OCI-LY3 (cell line): ENCODE data around the gene BPIFB4.
"Not testable (repeated sequence)": the region's sequence is repeated elsewhere in the genome, so short reads cannot be mapped to it uniquely, and the experiment has no call there.

Source experiments
- H2AFZ ChIP-seq: fragments of 200-600, 300-600 bp; shearing (Covaris generic); 2 replicates; pipeline ENCODE4 v1.6.0; 2014; ENCODE audit warnings: antibody characterized with exemption, low read depth, low read length
- H3K27ac ChIP-seq: fragments of 200-600, 300-600 bp; sonication (generic); 2 replicates; pipeline ENCODE4 v1.5.1; 2014; ENCODE audit warnings: mild to moderate bottlenecking, low read length, moderate library complexity, mixed read lengths
- H3K27me3 ChIP-seq: fragments of 200-600, 300-600 bp; sonication (generic); 2 replicates; pipeline ENCODE4 v1.6.1; 2014; ENCODE audit warnings: low read depth, low read length, mixed read lengths
- H3K36me3 ChIP-seq: fragments of 200-600, 300-600 bp; sonication (generic); replicated peaks from 2 replicates; pipeline ENCODE3; 2014; ENCODE audit warnings: low read depth, low read length, mixed read lengths
- H3K4me1 ChIP-seq: fragments of 300-600, 200-600 bp; sonication (generic); 2 replicates; pipeline ENCODE4 v1.6.1; 2014; ENCODE audit warnings: low read length, mixed read lengths
- H3K4me2 ChIP-seq: fragments of 200-600, 300-600 bp; sonication (generic); 2 replicates; pipeline ENCODE4 v1.6.1; 2014; ENCODE audit warnings: low read length, mixed read lengths
- H3K4me3 ChIP-seq: fragments of 300-600, 200-600 bp; sonication (generic); 2 replicates; pipeline ENCODE4 v1.5.1; 2014; ENCODE audit warnings: antibody characterized with exemption, mild to moderate bottlenecking, low read length, moderate library complexity
- H3K79me2 ChIP-seq: fragments of 300-600, 200-600 bp; shearing (Covaris generic); 2 replicates; pipeline ENCODE4 v1.6.1; 2014; ENCODE audit warnings: mild to moderate bottlenecking, low read length, mixed read lengths
- H3K9ac ChIP-seq: fragments of 300-600, 200-600 bp; shearing (Covaris generic); 2 replicates; pipeline ENCODE4 v1.6.0; 2014; ENCODE audit warnings: mild to moderate bottlenecking, low read length, moderate library complexity
- H3K9me3 ChIP-seq: fragments of 200-600, 300-600 bp; shearing (Covaris generic); 2 replicates; pipeline ENCODE4 v1.6.1; 2014; ENCODE audit warnings: low read length, mixed read lengths; ENCODE audit not compliant: insufficient read depth
- H4K20me1 ChIP-seq: fragments of 200-600, 300-600 bp; sonication (generic); 2 replicates; pipeline ENCODE4 v1.6.1; 2016; ENCODE audit warnings: low read length, mixed read lengths; ENCODE audit not compliant: insufficient read depth
- EZH2phosphoT487 ChIP-seq: fragments of 200-600 bp; shearing (Covaris generic); IDR thresholded peaks from 2 replicates; pipeline ENCODE4 v1.6.1; 2018; ENCODE audit warnings: antibody characterized with exemption, mixed run types, low read depth
- TF ChIP-seq, protein P1 (sequence below): fragments of 200-600, 300-600 bp; sonication (generic); IDR thresholded peaks from 2 replicates; pipeline ENCODE4 v1.5.1; 2014; ENCODE audit warnings: antibody characterized with exemption, low read length, low read depth

The BPIFB4 gene

DNA sequence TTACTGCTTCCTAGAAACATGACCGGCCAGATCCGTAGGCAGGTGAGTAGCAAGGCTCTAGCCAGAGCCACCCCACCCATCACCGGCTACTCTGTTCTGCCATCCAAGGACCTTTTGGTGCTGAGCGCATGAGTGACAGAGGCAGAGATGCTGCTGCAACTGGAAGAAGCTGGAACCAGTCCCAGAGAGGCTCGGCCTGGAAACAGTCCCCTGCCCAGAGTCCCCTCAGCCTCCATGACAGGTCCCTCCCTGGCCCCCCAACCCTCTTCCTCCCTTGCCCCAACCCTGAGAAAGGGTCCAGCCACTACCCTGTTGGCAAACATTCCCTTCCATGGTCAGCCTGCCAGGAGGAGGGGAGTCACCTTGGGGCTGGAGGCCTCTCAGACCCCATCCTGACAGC, 31.9 kb downstream of the BPIFB4 start:
- no peak overlapping the region for H3K9ac ChIP-seq
- H3K27me3 ChIP-seq, result 0 out of 2 replicates have a peak, but pooled peaks cover 4% of the 10 kb centered on the region
- H3K4me1 ChIP-seq, result no peaks in the 10 kb centered on the region
- no peak overlapping the region for H3K27ac ChIP-seq
- H3K4me2 ChIP-seq, result no peak overlapping the region
- H3K36me3 ChIP-seq, result no peaks in the 10 kb centered on the region
- H2AFZ ChIP-seq, result no peak overlapping the region
- no peak overlapping the region for H3K4me3 ChIP-seq
- H3K79me2 ChIP-seq, result no peaks in the 10 kb centered on the region
- H3K9me3 ChIP-seq, result no peaks in the 10 kb centered on the region
- no peaks in the 10 kb centered on the region; the same call in 1 of the 2 replicates for H4K20me1 ChIP-seq
- TF ChIP-seq EZH2phosphoT487, result no peak
- TF ChIP-seq, protein P1, sequence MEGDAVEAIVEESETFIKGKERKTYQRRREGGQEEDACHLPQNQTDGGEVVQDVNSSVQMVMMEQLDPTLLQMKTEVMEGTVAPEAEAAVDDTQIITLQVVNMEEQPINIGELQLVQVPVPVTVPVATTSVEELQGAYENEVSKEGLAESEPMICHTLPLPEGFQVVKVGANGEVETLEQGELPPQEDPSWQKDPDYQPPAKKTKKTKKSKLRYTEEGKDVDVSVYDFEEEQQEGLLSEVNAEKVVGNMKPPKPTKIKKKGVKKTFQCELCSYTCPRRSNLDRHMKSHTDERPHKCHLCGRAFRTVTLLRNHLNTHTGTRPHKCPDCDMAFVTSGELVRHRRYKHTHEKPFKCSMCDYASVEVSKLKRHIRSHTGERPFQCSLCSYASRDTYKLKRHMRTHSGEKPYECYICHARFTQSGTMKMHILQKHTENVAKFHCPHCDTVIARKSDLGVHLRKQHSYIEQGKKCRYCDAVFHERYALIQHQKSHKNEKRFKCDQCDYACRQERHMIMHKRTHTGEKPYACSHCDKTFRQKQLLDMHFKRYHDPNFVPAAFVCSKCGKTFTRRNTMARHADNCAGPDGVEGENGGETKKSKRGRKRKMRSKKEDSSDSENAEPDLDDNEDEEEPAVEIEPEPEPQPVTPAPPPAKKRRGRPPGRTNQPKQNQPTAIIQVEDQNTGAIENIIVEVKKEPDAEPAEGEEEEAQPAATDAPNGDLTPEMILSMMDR, result no peak

DNA sequence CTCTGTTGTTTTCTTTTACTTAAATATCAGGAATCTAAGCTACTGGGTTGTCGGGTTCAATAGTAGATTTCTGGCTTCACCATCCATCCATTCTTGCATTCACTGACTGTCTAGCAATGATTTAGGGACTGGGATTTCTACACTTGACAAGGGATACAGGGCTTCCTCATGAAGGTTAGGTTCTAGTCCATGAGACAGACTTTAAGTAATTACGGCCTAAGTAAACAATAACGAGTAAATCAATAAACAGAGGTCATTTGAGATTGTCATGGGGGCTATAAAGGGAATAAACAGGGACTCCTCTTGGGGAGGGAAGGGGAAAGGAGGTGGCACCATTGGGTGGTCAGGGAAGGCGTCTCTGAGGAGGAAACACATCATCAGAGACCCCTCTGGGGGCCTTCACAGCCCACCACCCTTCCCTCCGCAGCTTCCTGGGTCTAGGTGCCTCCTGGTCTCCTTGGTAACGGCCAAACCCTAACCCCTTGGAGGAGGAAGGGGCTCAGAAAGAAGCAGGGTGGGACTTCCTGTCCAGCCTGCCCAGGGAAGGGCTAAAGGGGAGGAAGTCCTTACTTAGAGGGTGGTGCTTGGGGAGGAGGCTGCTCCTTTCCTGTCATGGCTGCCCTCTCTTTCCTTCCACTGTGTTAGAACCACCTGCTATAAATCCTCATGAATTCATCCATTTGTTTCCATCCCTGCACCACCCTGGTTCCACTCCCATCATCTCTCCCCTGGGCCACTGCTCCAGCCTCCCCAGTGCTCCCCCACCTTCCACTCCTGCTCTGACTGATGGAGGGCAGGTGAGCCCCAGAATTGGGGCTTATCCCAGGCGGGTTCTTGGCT, 33.3 kb downstream of the BPIFB4 start:
- H2AFZ ChIP-seq, result no peak overlapping the region
- H3K9ac ChIP-seq, result no peak overlapping the region
- H3K4me2 ChIP-seq, result no peak overlapping the region
- no peaks in the 10 kb centered on the region for H3K4me1 ChIP-seq
- H3K4me3 ChIP-seq, result no peak overlapping the region
- TF ChIP-seq, protein P1, result no peak
- TF ChIP-seq EZH2phosphoT487, result no peak
- 0 out of 2 replicates have a peak, but pooled peaks cover 4% of the 10 kb centered on the region for H3K27me3 ChIP-seq
- no peaks in the 10 kb centered on the region; the same call in 1 of the 2 replicates for H4K20me1 ChIP-seq
- no peaks in the 10 kb centered on the region for H3K36me3 ChIP-seq
- no peak overlapping the region for H3K27ac ChIP-seq
- H3K9me3 ChIP-seq, result no peaks in the 10 kb centered on the region
- H3K79me2 ChIP-seq, result no peaks in the 10 kb centered on the region

DNA sequence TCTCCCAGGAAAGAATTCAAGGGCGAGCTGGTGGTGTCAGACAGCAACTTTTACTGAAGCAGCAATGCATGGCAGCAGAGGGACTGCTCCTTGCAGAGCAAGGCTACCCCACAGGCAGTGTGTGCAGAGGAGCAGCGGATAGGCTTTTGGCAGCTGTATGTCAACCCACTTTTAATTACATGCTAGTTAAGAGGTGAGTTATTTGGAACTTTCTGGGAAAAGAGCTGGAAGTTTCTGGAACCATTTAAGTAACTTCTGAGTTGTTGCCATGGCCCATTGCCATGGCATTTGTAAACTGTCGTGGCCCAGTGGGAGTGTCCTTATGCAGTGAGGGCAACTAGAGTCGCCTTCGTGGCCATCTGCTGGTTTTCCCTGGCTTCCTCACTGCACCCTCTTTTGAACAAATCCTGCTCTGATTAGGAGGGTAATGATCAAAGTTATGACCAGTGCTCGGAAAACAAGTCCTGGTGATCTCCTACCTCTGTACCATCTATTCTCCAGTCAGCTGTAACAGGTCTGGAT, 34.0 kb downstream of the BPIFB4 start:
- H3K27me3 ChIP-seq, result 0 out of 2 replicates have a peak, but pooled peaks cover 4% of the 10 kb centered on the region
- H3K79me2 ChIP-seq, result no peaks in the 10 kb centered on the region
- H3K9me3 ChIP-seq, result no peaks in the 10 kb centered on the region
- no peaks in the 10 kb centered on the region for H3K4me1 ChIP-seq
- no peak overlapping the region for H2AFZ ChIP-seq
- H3K9ac ChIP-seq, result no peak overlapping the region
- no peak overlapping the region for H3K4me2 ChIP-seq
- no peak overlapping the region for H3K4me3 ChIP-seq
- no peaks in the 10 kb centered on the region for H3K36me3 ChIP-seq
- no peaks in the 10 kb centered on the region; the same call in 1 of the 2 replicates for H4K20me1 ChIP-seq
- H3K27ac ChIP-seq, result no peak overlapping the region
- no peak for TF ChIP-seq EZH2phosphoT487
- TF ChIP-seq, protein P1, result no peak

DNA sequence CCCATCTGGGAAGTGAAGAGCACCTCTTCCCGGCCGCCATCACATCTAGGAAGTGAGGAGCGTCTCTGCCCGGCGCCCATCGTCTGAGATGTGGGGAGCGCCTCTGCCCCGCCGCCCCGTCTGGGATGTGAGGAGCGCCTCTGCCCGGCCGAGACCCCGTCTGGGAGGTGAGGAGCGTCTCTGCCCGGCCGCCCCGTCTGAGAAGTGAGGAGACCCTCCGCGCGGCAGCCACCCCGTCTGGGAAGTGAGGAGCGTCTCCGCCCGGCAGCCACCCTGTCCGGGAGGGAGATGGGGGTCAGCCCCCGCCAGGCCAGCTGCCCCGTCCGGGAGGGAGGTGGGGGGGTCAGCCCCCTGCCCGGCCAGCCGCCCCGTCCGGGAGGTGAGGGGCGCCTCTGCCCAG, 36.1 kb downstream of the BPIFB4 start:
- H4K20me1 ChIP-seq, H3K4me3 ChIP-seq, H3K36me3 ChIP-seq, H3K79me2 ChIP-seq, H3K27ac ChIP-seq, H3K4me2 ChIP-seq, H2AFZ ChIP-seq, H3K4me1 ChIP-seq, H3K9me3 ChIP-seq, H3K27me3 ChIP-seq, H3K9ac ChIP-seq: not testable (repeated sequence)
